Measurements from ENCODE around the gene NPRL2.

The NPRL2 gene

DNA sequence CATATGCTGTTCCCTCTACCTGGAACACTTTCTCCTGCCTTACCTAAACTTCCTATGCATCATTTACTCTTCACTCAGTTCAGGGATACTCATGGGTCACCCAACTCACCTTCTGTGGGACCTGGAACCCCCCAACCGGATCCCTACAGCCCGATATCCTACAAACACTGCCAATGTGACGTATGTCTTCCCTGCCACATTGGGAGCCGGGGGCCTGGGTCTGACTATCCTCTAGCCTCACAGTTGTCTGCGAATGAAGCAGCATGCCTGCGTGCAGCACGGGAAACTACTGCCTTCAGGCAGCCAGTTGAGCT is 405 bp downstream of the NPRL2 start:
- no peak for DNase-seq (ENCODE audit: low read depth in 2 of 2)

DNA sequence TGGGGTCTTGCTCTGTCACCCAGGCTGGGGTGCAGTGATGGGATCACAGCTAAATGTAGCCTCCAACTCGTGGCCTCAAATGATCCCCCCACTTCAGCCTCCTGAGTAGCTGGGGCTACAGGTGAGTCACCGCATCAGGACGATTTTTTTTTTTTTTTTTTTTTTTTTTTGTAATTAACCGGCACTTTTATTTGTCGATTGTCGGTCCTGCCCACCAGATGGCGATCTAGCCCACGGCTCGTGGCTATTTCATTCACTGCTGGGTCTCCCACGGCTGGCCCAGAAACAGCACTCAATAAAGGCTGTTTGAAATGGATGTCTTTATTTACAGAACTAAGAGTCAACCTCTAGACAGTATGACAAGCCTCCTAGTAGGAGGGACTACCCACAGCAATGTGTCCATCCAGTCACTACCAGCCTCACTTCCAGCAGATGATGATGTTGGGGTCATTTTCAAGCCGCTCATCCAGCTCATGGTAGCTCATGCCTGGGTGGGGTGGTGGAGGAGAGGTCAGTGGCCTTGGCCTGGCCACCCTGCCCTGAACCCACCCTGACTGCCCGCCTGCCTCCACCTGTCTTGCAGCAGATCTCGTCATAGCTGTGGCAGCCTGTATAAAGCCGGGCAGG is 3.3 kb downstream of the NPRL2 start:
- DNase-seq (ENCODE audit: low read depth in 2 of 2): peak; percentile 60 to 65

DNA sequence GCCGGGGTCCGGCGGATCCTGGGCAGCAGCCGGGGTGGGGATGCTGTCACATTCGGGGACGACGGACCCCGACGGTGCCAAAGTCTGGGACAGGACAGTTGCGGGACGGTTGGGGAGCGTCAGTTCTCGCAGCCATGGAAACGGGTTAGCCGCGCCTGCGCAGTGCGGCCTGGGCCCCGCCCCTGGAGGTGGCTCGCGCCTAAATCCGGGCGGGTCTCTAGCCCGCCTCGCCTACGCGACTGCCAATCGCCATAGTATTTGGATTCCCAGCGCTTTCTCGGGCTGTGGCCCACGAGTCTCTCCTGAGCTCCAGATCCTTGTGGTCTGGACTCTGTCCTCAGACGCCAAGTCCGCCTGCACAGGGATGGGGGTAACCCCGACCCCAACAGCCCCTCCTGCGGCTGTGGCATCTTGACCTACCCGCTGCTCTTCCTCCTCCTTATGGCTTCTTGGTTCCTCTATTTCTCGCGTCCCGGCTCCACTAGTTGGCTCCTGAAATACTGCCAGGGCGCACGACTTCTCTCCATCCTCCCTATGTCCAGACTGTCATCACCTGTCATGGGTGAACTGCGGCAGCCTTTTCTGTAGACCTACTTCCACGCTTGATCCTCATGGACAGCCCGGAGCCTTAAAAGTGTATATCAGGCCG is 4.9 kb downstream of the NPRL2 start, which contains the start of gene ZMYND10:
Gene ZMYND10, minus strand, starts transcription at position 147 of the 649 bp plus-strand sequence. CDS start 153 bp downstream, outside the sequence.
- DNase-seq (ENCODE audit: low read depth in 2 of 2): peak in 1 of 2 donors; percentile 70

DNA sequence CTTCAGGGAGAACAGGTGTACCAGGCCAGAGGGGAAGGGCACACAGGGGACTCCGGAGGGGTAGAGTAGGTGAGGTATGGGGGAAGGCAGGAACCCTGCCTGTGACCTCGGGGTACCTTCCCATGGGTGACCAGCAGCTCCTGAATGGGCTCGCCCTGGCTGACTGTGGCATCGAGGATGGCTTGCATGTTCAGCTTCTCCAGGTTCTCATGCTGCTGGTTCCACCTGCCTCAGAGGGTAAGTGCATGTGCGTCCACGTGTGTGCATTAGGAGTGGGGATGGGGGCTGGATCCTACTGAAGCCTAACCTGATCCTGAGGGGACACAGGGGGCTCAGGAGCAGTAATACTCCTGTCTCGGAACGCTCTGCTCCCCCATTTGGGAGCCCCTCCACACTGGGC is 5.6 kb downstream of the NPRL2 start:
- DNase-seq (ENCODE audit: low read depth in 2 of 2): no peak

DNA sequence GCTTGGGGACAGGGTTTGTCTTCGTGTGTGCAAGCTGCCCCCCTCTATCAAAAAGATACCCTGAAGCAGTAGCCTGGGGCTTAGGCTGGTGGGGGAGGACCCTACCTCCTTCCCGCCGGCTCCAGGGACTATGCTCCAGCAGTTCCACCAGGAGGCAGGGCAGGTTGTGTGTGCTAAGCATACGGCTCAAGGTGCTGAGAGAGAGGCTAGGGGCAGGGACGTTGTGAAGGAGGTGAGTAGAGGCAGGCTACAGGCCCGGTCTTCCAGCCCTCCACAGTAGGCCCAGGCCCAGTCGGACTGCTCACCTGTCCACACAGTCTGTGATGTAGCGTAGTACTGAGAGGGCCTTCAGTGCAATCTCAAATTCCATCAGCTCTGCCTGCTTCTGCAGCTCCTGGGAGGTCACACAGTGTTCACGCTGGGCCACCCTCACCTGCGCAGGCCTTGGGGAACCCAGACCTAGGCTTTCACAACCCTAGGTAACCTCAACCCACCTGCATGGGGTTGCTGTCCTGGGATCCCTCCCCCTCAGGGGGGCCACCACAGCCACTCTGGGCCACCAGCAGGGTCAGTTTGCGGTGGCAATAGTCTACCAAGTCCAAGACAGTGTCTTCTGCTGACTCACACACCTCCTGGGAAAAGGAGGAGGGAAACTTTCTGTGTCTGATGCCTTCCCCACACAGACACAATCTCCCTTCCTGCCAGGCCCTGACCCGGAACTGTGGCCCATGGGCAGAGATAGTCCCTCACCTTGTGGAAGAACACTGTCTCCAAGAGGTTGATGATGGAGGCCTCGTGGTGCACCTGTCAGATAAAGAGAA is 7.6 kb downstream of the NPRL2 start:
- DNase-seq (ENCODE audit: low read depth in 2 of 2): no peak

DNA sequence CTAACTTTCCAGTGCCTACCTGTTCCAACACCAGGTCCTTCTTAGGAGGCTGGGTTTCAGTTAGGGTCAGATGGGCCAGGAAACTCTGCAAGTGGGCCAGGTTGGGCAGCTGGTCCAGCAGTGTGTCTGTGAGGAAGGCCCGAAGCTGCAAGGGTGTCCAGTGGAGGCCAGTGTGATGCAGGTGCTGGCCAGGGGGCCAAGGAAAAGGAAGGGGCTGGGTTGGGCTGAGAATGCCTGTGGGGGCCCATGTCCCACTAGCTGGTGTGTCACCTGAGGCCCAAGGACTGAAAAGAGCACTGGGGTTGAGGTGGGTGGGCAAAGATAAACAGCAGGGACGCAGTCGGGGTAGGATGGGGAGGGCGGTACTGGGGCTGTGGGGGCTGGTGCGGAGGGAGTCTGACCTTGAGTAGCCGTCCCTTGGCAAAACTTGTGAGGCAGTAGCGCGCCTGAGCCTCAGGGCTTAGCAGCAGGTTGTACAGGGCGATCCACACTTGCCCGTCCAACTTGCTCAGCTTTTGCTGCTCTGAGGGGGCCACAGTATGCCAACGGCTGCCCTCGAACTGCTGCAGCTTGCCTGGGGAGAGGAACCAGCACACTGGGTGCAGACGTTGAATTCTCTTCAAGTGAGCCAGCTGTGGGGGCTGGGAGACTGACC is 8.5 kb downstream of the NPRL2 start:
- no peak for DNase-seq (ENCODE audit: low read depth in 2 of 2)

DNA sequence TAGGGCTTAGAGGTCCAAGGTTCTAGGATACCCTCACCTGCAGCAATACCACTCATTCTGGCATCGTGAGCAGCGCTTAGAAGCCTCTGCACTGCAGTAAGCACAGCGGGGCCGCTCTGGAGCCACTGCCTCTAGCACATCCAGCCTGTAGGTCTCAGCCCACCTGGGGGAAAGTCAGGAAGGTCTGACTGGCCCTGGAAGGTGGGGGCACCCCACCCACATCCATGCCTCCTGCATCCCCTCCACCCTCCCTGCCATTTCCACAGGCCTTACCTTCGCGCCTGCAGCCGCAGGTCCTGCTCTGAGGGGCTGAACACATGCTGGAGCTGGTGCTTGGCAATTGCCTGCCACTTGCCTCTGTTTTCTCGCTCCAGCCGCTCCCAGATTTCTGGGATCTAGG is 9.0 kb downstream of the NPRL2 start:
- DNase-seq (ENCODE audit: low read depth in 2 of 2): no peak

DNA sequence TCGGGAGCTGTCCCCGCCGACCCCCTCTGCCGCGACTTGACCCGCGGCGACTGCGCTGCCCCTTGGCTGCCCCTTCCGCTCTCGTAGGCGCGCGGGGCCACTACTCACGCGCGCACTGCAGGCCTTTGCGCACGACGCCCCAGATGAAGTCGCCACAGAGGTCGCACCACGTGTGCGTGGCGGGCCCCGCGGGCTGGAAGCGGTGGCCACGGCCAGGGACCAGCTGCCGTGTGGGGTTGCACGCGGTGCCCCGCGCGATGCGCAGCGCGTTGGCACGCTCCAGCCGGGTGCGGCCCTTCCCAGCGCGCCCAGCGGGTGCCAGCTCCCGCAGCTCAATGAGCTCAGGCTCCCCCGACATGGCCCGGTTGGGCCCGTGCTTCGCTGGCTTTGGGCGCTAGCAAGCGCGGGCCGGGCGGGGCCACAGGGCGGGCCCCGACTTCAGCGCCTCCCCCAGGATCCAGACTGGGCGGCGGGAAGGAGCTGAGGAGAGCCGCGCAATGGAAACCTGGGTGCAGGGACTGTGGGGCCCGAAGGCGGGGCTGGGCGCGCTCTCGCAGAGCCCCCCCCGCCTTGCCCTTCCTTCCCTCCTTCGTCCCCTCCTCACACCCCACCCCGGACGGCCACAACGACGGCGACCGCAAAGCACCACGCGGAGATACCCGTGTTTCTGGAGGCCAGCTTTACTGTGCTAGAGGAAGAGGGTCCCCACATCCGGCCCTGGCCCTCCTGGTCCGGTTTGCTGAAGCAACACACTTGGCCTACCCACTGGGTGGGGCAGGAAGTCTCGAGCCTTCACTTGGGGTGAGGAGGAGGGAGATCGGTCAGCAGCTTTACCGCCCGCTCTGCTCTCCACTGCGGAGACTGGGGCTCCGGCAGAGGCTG is 9.9 kb downstream of the NPRL2 start, which contains the start of gene RASSF1:
Gene RASSF1, minus strand, starts transcription at position 389 of the 882 bp plus-strand sequence. Its CDS starts 31 bp downstream, at position 358.
- DNase-seq (ENCODE audit: low read depth in 2 of 2): peak in 1 of 2 donors; percentile 65

DNA sequence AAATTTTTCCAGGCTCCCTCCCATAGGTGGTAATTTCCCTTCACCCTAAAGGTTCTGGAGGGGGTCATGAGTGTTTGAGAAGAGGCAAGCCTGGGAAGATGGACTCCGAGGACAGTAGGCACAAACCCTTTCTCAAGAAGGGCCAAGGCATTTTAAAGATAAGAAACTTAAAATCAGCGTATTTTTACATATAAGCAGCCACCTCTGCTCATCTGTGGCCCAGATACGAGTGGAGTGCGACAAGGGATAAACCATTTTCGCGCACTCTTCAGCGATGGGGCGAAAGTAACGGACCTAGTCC is 10.5 kb downstream of the NPRL2 start:
- no peak for DNase-seq (ENCODE audit: low read depth in 2 of 2)

DNA sequence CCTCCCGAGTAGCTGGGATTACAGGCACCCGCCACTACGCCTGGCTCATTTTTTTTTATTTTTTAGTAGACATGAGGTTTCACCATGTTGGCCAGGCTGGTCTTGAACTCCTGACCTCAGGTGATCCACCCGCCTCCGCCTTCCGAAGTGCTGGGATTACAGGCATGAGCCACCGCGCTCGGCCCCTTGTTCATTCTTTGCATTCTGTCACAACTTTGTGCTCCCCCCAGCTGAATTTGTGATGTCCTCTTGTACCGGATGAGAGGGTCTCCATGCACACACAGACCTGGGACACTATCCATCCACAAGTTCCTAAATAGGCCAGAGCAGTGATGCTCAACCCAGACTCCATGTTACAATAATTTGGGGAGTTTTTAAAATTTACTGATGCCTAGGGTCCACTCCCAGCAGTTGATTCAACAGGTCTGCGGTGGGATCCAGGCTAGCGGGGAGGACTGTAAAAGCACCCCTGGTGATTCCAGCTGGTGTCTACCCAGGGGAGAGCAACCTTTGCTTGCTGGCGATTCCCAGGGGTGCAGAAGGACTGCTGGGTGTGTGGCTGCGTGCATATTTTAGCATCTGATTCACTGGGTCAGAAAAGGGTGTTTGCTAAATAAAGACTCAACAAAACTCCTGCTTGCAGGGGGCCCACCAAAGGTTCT is 11.0 kb downstream of the NPRL2 start:
- DNase-seq (ENCODE audit: low read depth in 2 of 2): no peak

DNA sequence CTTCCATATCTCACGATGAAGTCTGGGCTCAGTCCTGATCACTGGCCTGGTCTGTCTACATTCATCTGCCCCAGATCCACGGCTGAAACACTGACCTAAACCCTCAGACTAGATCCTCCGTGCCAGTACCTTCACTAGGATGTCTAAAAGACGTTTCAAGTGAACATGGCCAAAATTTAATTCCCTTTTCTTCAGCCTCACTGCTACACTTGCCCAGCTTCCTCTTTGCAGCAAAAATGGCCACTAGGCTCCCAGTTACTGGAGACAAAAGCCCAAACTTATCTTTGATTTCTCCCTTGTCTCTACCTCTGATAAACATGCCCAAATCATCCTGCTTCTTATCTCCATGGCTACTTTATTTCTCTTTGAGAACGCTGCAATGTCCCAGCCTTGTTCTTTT is 11.6 kb downstream of the NPRL2 start:
- no peak for DNase-seq (ENCODE audit: low read depth in 2 of 2)

DNA sequence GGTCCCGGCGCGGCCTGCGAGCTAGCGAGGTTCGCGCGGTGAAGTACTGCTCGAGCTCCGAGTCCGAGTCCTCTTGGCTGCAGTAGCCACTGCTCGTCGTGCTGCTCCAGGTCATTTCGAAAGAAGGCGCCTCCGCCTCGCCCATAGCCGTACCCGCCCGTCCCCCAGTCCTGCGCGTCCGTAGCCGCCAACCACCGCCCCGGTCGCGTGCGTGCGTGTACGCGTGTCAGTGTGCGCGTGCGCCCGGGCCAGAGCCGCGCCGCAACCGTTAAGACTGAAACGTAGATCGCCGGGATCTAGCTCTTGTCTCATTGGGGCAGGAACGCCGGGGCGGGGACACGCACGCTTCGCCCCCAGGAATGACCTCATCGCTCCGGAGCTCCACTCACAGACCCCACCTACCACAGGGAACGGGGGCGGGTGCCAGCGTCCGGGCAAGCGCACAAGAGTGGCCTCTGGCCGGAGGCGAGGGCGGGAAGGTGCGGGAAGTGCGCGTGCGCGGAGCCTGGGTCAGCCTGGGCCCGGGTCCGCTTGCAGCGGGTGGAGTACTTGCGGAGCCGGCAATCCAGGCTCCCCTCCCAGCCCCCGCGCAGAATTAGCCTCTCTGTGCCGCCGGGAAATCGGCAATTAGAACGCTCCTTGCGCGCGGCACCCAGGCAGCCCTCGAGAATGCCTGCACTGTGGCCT is 13.3 kb downstream of the NPRL2 start:
- DNase-seq (ENCODE audit: low read depth in 2 of 2): peak; percentile 96 to 97

DNA sequence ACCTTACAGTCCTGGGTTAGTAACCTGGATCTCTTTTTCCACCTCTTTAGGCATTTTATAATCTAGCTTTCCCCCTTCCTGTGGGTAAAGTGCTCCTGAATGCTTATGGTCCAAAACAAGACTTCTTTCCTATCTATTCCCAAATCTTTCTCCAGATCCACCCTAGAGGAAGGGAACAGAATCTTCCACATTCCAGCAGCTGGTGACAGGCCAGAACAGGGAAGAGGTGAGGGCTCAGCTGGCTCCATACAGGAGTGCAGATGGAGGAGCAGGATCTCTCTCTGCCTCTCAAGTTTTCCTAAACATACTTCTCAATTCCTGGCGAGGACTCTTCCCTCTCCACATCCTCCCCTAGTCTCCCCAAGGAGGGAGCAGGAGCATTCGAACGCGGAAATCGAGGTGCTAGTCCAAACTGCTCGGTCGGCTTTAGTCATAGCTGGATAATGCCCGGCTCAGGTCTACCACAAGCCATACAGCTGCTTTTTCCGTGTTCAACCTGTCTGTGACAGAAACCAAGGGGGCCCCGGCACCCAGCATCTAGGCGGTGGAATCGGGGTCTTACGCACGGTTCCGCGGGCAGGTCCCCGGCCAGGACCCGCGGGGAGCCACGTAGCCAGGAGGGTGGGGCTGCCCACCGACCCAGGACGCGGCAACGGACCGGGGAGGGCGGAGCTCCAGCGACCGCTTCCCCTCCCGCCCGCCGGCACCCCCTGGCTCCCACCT is 14.0 kb downstream of the NPRL2 start:
- peak in 1 of 2 donors; percentile 50 for DNase-seq (ENCODE audit: low read depth in 2 of 2)

DNA sequence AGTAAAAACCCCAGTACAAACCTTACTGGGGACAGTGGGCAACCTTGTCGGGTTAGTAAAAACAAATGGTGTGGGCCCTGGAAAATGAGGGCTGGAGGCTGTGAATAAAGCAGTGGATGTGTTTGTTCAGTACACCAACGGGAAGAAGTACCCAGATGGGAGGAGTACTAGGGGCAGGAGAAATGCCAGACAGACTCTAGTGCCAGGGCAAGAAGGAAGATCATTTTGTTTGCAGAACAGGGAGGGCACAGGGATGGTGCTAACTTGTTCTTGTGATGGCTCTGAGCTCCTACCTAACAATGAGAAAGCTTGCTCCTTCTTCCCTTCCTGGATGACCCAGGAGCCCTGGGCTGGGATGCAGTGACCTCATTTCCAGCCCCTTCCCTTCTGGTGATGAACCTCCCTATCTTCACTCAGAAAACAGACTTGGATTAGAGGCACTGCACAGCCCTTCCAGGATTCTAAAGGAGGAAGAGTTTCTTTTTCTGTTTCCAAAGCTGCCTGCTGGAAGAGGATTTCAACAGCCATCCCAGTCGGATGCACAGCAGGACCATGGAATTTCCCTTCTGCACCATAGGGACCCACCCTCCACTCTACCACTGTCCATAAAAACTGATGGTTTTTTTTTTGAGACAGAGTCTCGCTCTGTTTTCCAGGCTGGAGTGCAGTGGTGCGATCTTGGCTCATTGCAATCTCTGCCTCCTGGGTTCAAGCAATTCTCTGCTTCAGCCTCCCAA is 16.1 kb downstream of the NPRL2 start:
- no peak for DNase-seq (ENCODE audit: low read depth in 2 of 2)

DNA sequence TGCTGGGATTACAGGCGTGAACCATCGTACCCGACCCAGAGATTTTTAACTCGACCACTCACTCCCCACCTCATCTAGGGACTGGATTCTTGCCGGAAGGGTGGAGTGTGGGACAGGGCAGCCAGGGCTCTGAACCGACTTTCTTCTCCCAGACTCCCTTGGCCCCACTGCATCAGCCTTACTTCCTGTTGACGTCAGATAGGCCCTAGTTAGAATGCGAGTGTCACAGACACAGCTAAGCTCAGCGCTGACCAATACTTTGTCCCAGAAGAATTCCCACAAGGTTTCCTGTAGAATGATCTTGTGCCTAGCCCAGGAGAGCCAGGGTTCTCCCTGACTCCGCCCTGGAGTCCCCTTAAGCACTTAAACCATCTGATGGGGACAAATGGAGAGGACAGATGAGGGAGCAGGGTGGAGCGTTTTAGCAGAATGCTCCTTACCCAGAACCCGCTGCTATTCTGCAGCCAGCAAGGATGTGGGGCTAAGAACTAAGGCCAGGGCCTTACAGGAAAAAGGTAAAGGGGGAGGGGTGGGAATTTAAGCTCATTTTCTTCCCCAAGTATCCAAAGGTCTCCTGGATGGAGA is 16.7 kb downstream of the NPRL2 start:
- DNase-seq (ENCODE audit: low read depth in 2 of 2): no peak

DNA sequence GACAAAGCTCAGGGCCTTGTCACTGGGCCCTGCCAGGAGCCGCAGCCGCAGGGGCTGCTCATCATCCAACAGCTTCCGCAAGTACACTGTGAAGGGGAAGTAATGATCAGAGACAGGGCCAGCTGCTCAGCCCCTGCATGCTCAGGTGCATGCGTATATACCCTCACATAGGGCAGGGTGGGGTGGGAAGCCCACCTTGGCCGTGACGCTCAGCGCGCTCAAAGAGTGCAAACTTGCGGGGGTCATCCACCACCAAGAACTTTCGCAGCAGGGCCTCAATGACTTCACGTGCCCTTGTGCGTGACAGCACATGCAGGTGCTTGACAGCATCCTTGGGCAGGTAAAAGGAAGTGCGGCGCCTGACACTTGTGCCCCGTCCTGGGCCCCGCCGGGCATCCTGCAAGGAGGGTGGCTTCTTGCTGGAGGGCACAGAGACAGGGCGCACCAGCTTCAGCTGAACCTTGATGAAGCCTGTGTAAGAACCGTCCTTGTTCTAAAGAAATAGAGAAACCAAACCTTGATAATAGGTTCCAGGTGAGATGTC is 19.1 kb downstream of the NPRL2 start:
- no peak for DNase-seq (ENCODE audit: low read depth in 2 of 2)

DNA sequence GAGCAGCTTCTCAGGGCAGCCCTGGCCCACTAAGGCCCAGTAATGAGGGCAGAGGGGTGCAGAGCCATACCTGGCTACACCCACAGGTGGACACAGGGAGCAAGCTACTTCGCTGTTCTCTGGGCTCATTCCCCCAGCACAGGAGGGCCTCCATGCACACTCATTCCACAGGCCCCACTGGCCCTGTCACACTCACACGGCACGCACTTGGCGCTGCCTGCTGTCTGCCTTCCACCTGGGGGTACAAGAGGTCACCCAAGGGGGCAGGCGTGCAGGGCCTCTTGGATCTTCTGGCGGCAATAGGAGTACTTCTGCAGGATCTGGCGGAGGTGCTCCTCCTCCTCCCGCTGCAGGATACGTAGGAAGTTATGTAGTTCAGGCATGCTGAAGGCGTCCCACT is 20.2 kb downstream of the NPRL2 start:
- DNase-seq (ENCODE audit: low read depth in 2 of 2): no peak

Measured in stimulated activated CD4-positive, alpha-beta T cell treated with anti-CD3 and anti-CD28 coated beads, Interleukin-15, amount 100 ng/mL, for 48 hours (primary cell).